Measurements from ENCODE around the gene TIGD7. TPM values are rescaled to one million over a fixed set of nuclear protein-coding genes. Genes with fewer than 3 reads are reported as not detected.
A peak's percentile ranks its signal among the peaks of the same experiment; 100 is the strongest.

Gene TIGD7, protein sequence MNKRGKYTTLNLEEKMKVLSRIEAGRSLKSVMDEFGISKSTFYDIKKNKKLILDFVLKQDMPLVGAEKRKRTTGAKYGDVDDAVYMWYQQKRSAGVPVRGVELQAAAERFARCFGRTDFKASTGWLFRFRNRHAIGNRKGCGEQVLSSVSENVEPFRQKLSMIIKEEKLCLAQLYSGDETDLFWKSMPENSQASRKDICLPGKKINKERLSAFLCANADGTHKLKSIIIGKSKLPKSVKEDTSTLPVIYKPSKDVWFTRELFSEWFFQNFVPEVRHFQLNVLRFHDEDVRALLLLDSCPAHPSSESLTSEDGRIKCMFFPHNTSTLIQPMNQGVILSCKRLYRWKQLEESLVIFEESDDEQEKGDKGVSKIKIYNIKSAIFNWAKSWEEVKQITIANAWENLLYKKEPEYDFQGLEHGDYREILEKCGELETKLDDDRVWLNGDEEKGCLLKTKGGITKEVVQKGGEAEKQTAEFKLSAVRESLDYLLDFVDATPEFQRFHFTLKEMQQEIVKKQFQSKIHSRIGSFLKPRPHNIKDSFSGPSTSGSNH
- 1.6 TPM for total RNA-seq

DNA sequence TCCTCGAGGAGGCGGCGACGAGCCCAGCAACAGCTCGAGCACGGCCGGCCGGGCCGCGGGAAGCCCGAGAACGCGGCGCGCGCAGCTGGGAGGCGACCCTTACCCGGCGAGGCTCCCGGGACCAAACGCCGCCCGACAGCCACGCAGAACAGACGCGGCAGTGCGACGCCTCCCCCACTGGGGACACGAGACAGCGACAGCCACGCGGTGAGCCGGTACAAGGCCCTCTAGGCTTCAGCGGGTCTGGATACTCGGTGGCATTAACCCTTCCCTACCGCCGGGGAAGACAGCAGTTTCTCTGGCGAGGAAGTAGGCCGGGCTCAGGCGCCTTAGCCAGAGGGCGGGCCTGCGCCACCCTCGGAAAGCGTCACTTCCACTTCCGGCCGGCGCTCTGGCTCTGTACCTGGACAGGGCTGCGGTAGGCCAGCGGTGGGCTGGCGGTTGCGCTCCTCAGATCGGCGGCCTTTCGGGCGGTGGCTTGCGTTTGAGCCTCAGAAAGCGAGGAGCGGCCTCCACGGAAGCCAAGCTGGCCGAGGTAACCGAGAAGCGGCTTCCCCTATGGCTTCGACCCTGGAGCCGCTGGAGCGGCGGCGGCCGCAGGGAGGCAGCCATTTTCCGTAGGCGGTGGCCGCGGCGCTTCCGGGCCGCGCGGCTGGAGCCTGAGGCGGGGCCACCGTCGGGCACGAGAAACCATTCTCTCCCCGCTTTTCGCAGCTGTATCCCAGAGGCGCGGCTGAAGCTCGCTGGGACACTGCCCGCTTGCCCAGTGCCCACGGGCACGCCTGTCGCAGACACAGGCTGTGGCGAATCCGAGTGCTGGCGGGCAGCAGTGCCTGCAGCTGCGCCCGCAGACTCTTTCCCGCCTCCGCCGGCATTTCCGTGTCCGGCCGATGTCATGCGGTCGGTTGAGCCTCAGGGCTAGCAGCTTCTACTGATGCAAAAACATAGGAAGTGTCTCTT lies at the start of gene TIGD7, which contains the start of gene ZNF75A:
Gene TIGD7 (minus strand): TSS at position 322 of the 960 bp plus-strand sequence. CDS start 4,816 bp downstream, outside the sequence.
Gene ZNF75A (plus strand): TSS at position 389 of the 960 bp plus-strand sequence. CDS start 2,932 bp downstream, outside the sequence.
- peaks cover 0 to 7% of the 10 kb centered on the region in 2 donors for H3K4me1 ChIP-seq
- peak in 2 of 3 experiments; percentile 22 to 39 for TF ChIP-seq CTCF (IDR thresholded peaks at IDR 0.05)
- H3K9me3 ChIP-seq: peaks cover 30 to 82% of the 10 kb centered on the region in 2 donors
- H3K27ac ChIP-seq: peak within 1 kb of the TSS; percentile 93
- DNase-seq (ENCODE audit: low spot score in 2 of 2): peak in 1 of 2 donors; percentile 92
- intact Hi-C loops (cut with DNase I): loop anchor here (1.0 to 5.0 kb wide), 6 partner anchors 23 to 197 kb away; partner anchors contain the start of genes CLUAP1, ZNF174, ZNF200 and ZSCAN32
- peak within 1 kb of the TSS; percentile 67 to 88 for H3K4me3 ChIP-seq
- H3K27me3 ChIP-seq: no peaks in the 10 kb centered on the region
- H3K36me3 ChIP-seq: peaks cover 14 to 58% of the 10 kb centered on the region in 2 donors

- Histone ChIP-seq H3K9me3 (no peaks in the 10 kb centered on the region), H3K4me3 (no peak overlapping the region), H3K27ac (no peak overlapping the region), H3K4me1 (no peaks in the 10 kb centered on the region), H3K27me3 (no peaks in the 10 kb centered on the region), H3K36me3 (no peaks in the 10 kb centered on the region)
- DNase-seq (ENCODE audit: low spot score in 2 of 2): no peak
- intact Hi-C loops (cut with DNase I): no loop called here
- TF ChIP-seq CTCF (IDR thresholded peaks at IDR 0.05): no peak
Measured at GRCh38 chr16:3349175-3349574, 43.9 kb upstream of the TIGD7 start.

- Histone ChIP-seq H3K27ac (no peak overlapping the region), H3K36me3 (no peaks in the 10 kb centered on the region), H3K9me3 (no peaks in the 10 kb centered on the region), H3K4me1 (no peaks in the 10 kb centered on the region), H3K27me3 (no peaks in the 10 kb centered on the region), H3K4me3 (no peak overlapping the region)
- no peak for DNase-seq (ENCODE audit: low spot score in 2 of 2)
- intact Hi-C loops (cut with DNase I): no loop called here
- TF ChIP-seq CTCF (IDR thresholded peaks at IDR 0.05): no peak
Measured at GRCh38 chr16:3348547-3349167, 43.4 kb upstream of the TIGD7 start.

DNA sequence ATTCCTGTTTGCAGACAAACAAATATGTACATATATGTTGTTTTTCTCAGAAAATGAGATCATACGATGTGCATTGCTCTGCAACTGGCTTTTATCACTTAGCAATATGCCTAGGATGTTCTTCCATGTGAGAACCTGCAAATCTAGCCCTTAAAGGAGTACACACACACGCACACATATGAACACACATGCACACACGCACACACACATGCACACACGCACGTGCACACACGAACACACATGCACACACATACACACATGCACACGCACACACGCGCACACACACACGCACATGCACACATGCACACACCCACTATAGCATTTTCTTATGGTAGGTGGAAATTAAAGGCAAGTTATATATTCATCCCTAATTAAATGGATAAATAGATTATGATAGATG lies 42.4 kb upstream of the TIGD7 start:
- Histone ChIP-seq H3K36me3 (no peaks in the 10 kb centered on the region), H3K4me1 (no peaks in the 10 kb centered on the region), H3K9me3 (no peaks in the 10 kb centered on the region), H3K27ac (no peak overlapping the region), H3K4me3 (no peak overlapping the region), H3K27me3 (no peaks in the 10 kb centered on the region)
- no peak for DNase-seq (ENCODE audit: low spot score in 2 of 2)
- no peak for TF ChIP-seq CTCF (IDR thresholded peaks at IDR 0.05)
- intact Hi-C loops (cut with DNase I): no loop called here

DNA sequence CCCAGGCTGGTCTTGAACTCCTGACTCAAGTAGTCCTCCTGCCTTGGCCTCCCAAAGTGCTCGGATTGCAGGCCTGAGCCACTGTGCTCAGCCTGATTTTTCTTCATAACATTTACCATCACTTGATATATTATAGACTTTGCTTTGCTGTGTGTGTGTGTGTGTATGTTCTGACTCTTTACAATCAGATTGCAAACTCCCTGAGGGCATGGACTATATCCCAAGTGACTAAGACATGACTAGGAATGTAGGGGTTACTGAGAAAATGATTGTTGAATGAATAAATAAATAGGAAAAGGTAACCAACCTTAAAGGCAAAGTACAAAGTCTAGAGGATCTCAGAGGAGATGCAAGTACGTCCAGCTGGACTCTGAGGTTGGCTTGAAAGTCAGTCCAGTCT lies 40.8 kb upstream of the TIGD7 start:
- Histone ChIP-seq H3K4me1 (no peaks in the 10 kb centered on the region), H3K27ac (no peak overlapping the region), H3K4me3 (no peak overlapping the region), H3K27me3 (no peaks in the 10 kb centered on the region), H3K9me3 (no peaks in the 10 kb centered on the region), H3K36me3 (no peaks in the 10 kb centered on the region)
- TF ChIP-seq CTCF (IDR thresholded peaks at IDR 0.05): no peak
- no peak for DNase-seq (ENCODE audit: low spot score in 2 of 2)
- intact Hi-C loops (cut with DNase I): no loop called here
